MM.1S (cell line): ENCODE measurements around the gene MMP20.

Source experiments
- DNase-seq: peaks from one replicate; pipeline ENCODE4 v3.0.0-alpha.2; 2015
- H2AFZ ChIP-seq: fragments of 300-600 bp; sonication (generic); 2 replicates; pipeline ENCODE4 v1.6.0; 2016; ENCODE audit warnings: antibody characterized with exemption, low read length
- H3F3A ChIP-seq: fragments of 300-600 bp; sonication (generic); 2 replicates; pipeline ENCODE4 v1.6.1; 2016; ENCODE audit warnings: mild to moderate bottlenecking, antibody characterized with exemption, low read length, moderate library complexity, mixed read lengths; ENCODE audit not compliant: insufficient read depth
- H3K27ac ChIP-seq: fragments of 300-600 bp; sonication (generic); 2 replicates; pipeline ENCODE4 v1.5.1; 2016; ENCODE audit warnings: mild to moderate bottlenecking, low read length
- H3K27me3 ChIP-seq: fragments of 300-600 bp; sonication (generic); replicated peaks from 2 replicates; pipeline ENCODE4 v1.6.0; 2016; ENCODE audit warnings: low read length; ENCODE audit not compliant: insufficient read depth
- H3K36me3 ChIP-seq: fragments of 300-600 bp; sonication (generic); replicated peaks from 2 replicates; pipeline ENCODE4 v1.6.1; 2016; ENCODE audit warnings: mild to moderate bottlenecking, low read length, mixed read lengths; ENCODE audit not compliant: insufficient read depth
- H3K4me1 ChIP-seq: fragments of 300-600 bp; sonication (generic); 2 replicates; pipeline ENCODE4 v1.6.1; 2016; ENCODE audit warnings: low read length, mixed read lengths
- H3K4me2 ChIP-seq: fragments of 300-600 bp; sonication (generic); 2 replicates; pipeline ENCODE4 v1.6.0; 2016; ENCODE audit warnings: low read depth, low read length
- H3K4me3 ChIP-seq: fragments of 300-600 bp; sonication (generic); 2 replicates; pipeline ENCODE4 v1.5.1; 2016; ENCODE audit warnings: low read length, mixed read lengths
- H3K79me2 ChIP-seq: fragments of 300-600 bp; sonication (generic); 2 replicates; pipeline ENCODE4 v1.6.1; 2016; ENCODE audit warnings: mixed run types, low read length, mixed read lengths
- H3K9ac ChIP-seq: fragments of 300-600 bp; sonication (generic); 2 replicates; pipeline ENCODE4 v1.6.1; 2016; ENCODE audit warnings: low read length, mixed read lengths
- H3K9me2 ChIP-seq: fragments of 300-600 bp; sonication (generic); replicated peaks from 2 replicates; pipeline ENCODE4 v1.6.1; 2016; ENCODE audit warnings: mild to moderate bottlenecking, low read length, mixed read lengths; ENCODE audit not compliant: insufficient read depth
- H3K9me3 ChIP-seq: fragments of 300-600 bp; sonication (generic); replicated peaks from 2 replicates; pipeline ENCODE4 v1.6.1; 2016; ENCODE audit warnings: mild to moderate bottlenecking, low read length, mixed read lengths; ENCODE audit not compliant: insufficient read depth
- H4K20me1 ChIP-seq: fragments of 300-600 bp; sonication (generic); 2 replicates; pipeline ENCODE4 v1.6.1; 2016; ENCODE audit warnings: mild to moderate bottlenecking, low read length, moderate library complexity, mixed read lengths; ENCODE audit not compliant: insufficient read depth
- CTCF ChIP-seq: fragments of 300-600 bp; sonication (generic); IDR thresholded peaks from 2 replicates; pipeline ENCODE4 v1.5.1; 2016; ENCODE audit warnings: antibody characterized with exemption, low read length, mixed read lengths
- EZH2 ChIP-seq: fragments of 300-600 bp; sonication (generic); optimal IDR thresholded peaks from 2 replicates; pipeline ENCODE3; 2017; ENCODE audit warnings: low read depth, mild to moderate bottlenecking, antibody characterized with exemption, low read length, mixed read lengths
- EZH2phosphoT487 ChIP-seq: fragments of 300-600 bp; sonication (generic); IDR thresholded peaks from 2 replicates; pipeline ENCODE4 v1.6.1; 2018; ENCODE audit warnings: antibody characterized with exemption, low read length

The MMP20 gene

DNA sequence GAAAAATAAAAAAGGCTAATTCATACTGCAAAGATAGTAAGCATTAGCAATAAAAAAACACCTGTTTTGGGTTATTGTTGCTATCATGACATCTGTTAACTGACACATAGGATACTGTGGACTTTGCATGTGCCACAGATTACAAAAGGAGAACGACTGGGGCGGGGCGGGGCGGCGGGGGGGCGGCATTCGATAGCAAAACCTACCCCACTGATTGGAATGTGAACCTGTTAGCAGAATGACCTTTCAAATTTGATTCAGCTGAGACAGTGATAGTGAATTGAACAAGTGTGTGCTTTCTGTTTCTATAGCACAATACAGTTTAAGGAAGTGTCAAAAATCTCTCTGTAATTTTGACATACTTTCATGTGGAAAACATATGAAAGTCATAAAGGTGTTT is 14.9 kb downstream of the MMP20 start:
- no peaks in the 10 kb centered on the region for H3K79me2 ChIP-seq
- H3K27ac ChIP-seq = no peak overlapping the region
- H2AFZ ChIP-seq = no peak overlapping the region
- no peaks in the 10 kb centered on the region for H3K9me2 ChIP-seq
- TF ChIP-seq EZH2phosphoT487 = no peak
- no peak for TF ChIP-seq EZH2
- TF ChIP-seq CTCF = no peak
- H3K4me2 ChIP-seq = no peak overlapping the region
- no peak overlapping the region for H3K9ac ChIP-seq
- H3F3A ChIP-seq = no peaks in the 10 kb centered on the region
- H3K4me1 ChIP-seq = no peaks in the 10 kb centered on the region
- no peak for DNase-seq
- no peaks in the 10 kb centered on the region for H3K9me3 ChIP-seq
- H3K27me3 ChIP-seq = no peaks in the 10 kb centered on the region
- no peak overlapping the region for H3K4me3 ChIP-seq
- no peaks in the 10 kb centered on the region; the same call in 1 of the 2 replicates for H4K20me1 ChIP-seq
- H3K36me3 ChIP-seq = no peaks in the 10 kb centered on the region

- Histone ChIP-seq H3K27ac (no peak overlapping the region), H3K4me2 (no peak overlapping the region), H3K4me1 (no peaks in the 10 kb centered on the region), H3K79me2 (no peaks in the 10 kb centered on the region), H3K9me2 (no peaks in the 10 kb centered on the region), H3K9ac (no peak overlapping the region), H3K36me3 (no peaks in the 10 kb centered on the region), H3K9me3 (no peaks in the 10 kb centered on the region), H3K27me3 (no peaks in the 10 kb centered on the region), H2AFZ (no peak overlapping the region), H4K20me1 (no peaks in the 10 kb centered on the region), H3K4me3 (no peak overlapping the region), H3F3A (no peaks in the 10 kb centered on the region)
- TF ChIP-seq CTCF (no peak), EZH2 (no peak), EZH2phosphoT487 (no peak)
- no peak for DNase-seq
These were observed 16.4 kb downstream of the MMP20 start for GRCh38 chr11:102608699-102609098.

- Histone ChIP-seq H4K20me1 (no peaks in the 10 kb centered on the region), H3K79me2 (no peaks in the 10 kb centered on the region), H3K4me3 (no peak overlapping the region), H3K4me1 (no peaks in the 10 kb centered on the region), H3K4me2 (no peak overlapping the region), H3K27me3 (no peaks in the 10 kb centered on the region), H3K27ac (no peak overlapping the region), H3K9me2 (no peaks in the 10 kb centered on the region), H3K9ac (no peak overlapping the region), H2AFZ (no peak overlapping the region), H3F3A (no peaks in the 10 kb centered on the region), H3K36me3 (no peaks in the 10 kb centered on the region), H3K9me3 (no peaks in the 10 kb centered on the region)
- TF ChIP-seq CTCF (no peak), EZH2 (no peak), EZH2phosphoT487 (no peak)
- no peak for DNase-seq
These were observed 20.3 kb downstream of the MMP20 start for GRCh38 chr11:102604875-102605274.
